CD4-positive, alpha-beta T cell treated with Interleukin-1 beta for 1 hour (primary cell): ENCODE measurements around the gene BRD9.
"Not testable (repeated sequence)": the region's sequence is repeated elsewhere in the genome, so short reads cannot be mapped to it uniquely, and the experiment has no call there.

Experiments used
- DNase-seq, 2 donors: peaks; one replicate each; pipeline ENCODE4 v3.0.0-alpha.2; 2020 to 2022

Gene BRD9

DNA sequence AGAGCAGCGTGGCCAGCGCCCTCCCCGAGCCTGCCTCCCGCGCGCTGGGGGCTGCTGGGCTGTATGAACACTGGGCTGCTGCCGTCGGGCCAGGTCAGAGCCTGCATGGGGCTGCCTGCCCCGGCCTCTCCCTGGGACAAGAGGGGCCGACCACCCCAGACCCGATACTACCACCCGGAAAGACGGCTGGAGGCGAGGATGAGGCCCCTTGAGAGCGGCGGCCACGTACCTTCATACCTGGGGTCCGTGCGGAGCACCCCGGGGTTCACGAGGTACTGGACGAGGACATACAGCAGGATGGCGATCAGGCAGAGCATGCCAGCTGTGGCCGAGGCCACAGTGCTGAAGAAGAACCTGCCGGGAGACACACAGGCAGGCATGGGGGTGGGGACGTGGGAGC lies 49.2 kb downstream of the BRD9 start:
- not testable (repeated sequence) for DNase-seq

DNA sequence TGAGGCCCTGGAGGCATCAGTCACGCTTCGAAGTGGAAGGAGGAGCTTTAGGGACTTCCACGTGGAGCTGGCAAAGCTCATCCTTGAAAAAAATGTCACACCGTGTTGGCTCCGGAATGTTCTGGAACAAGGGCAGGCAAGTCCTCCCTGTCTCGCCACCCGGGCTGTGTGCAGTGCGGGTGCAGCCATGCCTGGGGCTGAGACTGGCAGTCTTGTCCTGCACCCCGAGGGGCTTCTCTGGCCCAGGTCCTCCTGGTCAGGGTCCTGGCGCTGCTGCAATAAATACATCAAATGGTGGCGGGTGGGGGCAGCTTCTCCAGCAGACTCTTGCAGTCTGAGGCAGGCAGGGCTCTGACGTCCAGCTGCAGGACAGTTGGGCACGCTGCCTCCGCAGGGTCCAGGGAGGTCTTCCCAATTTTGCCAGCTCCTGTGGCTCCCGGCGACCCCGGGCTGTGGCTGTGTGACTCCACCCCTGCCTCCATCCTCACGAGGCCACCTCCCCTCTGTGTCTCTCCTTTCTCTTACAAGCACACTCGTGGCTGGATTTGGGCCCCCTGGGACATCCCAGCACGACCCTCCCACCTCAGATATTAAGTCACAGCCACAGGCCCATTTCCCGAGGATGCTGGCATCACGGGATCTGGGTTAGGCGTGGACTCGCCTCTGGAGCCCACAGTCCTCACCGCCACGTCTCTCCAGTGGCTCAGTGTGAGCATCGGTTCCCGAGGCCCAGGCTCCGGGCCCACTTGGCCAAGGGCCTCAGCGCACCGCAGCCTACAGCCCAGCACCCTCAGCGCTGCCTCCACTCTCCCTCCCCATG lies 50.0 kb downstream of the BRD9 start:
- not testable (repeated sequence) for DNase-seq

DNA sequence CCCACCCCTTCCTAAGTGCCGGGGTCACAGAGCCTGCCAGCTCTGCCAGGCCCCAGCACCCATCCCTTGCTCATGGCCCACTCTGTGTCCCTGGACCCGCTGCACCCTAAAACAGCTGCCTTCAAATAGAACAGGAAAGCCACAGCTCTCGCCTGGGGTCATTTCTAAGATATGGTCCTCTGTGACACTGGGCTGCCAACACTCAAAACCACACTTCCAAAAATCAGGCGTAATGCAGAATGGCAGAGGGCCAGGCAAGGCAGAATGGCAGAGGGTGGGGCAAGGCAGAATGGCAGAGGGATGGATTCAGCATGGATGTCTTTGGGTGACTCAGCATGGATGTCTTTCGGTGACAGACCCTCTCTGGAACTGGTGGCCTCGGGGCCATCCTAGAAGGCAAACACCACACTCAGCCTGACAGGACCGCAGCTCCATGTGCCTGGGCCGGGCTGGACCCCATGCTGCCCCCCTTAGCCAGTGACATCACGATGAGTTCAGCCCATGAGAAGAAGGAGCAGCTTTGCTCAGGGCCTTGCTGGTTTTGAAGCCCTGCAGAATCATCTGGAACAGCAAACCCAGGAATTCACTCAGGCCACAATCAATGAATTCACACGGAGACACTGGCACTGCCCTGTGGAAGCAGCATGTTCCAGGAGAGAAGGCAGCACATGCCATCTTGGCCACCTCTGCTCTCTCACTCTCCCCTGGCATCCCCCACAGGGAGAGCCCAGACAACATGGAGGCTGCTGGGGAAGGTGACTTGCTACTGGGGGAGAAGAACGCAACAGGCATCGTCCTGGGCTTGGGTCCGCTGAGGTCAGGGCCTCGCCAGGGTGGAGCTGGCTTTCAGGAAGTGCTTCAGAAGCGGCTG lies 50.8 kb downstream of the BRD9 start:
- not testable (repeated sequence) for DNase-seq

DNA sequence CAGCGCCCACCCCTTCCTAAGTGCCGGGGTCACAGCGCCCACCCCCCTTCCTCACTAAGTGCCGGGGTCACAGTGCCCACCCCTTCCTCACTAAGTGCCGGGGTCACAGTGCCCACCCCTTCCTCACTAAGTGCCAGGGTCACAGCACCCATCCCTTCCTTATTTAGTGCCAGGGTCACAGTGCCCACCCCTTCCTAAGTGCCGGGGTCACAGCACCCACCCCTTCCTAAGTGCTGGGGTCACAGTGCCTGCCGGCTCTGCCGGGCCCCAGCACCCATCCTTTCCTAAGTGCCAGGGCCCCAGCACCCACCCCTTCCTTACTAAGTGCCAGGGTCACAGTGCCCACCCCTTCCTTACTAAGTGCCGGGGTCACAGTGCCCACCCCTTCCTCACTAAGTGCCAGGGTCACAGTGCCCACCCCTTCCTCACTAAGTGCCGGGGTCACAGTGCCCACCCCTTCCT lies 51.6 kb downstream of the BRD9 start:
- not testable (repeated sequence) for DNase-seq

DNA sequence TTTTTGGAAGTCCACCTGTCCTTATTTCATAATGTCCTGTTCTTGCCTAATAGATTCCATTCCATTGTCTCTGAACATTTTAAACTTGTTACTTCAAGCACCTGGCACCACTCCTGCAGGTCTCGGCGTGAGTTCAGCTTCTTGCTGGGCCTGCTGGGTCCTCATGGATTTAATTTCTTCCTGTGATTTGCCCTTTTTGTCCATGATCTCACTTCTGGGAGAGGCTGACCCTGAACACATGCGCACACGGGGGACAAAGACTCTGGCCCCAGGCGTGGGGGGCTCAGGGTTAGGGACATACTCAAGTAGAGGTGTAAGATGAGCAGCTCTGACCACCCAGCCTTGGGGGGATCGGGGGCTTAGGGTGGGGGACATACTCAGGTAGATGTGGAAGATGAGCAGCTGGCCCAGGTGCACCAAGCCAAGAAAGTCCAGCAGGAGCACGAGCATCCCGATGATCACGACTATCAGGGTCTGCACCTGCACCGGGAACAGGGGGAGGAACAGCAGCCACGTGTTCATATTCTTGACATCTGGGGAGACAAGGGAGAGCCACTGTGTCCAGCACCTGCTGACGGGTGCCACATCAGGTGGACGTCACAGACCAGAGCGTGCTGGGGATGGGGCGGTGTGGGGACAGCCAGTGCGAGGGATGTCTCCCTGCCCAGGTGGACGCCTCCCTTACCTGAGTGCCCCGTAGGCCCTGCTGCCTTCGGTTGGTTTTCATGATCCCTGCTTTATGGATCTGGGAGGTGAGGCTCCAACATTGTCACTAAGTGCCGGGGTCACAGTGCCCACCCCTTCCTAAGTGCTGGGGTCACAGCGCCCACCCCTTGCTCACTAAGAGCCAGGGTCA lies 52.3 kb downstream of the BRD9 start:
- not testable (repeated sequence) for DNase-seq

DNA sequence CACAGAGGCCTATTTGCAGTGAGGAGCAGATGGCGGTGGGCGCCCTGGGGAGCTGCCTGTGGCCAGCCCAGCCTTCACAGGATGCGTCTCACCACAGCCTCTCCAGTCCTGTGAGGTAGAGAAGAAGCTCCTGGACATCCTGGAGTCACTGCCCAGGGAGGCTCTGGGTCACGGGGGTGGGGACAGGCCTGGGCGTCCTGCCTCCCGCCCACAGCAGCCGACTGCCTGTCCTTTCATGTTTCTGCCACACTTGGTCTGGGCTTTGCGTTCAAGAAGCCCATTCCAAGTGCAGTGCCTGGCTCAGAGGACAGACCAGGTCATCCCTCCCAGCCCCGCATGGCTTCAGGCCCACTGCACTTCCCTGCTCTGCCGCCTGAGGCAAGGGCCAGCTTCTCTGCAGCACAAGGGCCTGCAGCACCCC lies 54.2 kb downstream of the BRD9 start:
- not testable (repeated sequence) for DNase-seq

DNA sequence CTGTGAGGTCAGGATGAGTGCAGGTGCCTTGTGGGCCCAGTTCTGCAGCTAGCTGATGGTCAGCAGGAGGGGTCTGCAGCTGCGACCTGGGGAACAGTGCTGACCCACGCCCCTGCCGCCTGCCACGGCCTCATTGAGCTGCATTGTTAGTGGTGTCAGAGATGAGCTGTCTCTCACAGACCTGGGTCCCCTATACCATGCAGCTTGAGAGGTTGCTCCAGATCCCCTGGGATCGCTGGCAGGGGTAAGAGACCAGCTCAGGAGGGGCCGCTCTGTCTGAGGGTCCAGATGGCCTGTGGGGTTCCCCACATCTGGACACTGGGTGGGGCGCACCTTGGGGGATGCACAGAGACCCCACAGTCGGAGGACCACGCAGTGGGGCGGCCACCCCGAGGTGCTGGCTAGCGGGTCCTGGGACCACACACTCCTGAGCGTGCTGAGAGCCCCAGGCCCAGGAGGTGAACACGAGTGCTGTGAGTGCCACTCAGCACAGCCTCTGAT lies 54.9 kb downstream of the BRD9 start:
- not testable (repeated sequence) for DNase-seq

DNA sequence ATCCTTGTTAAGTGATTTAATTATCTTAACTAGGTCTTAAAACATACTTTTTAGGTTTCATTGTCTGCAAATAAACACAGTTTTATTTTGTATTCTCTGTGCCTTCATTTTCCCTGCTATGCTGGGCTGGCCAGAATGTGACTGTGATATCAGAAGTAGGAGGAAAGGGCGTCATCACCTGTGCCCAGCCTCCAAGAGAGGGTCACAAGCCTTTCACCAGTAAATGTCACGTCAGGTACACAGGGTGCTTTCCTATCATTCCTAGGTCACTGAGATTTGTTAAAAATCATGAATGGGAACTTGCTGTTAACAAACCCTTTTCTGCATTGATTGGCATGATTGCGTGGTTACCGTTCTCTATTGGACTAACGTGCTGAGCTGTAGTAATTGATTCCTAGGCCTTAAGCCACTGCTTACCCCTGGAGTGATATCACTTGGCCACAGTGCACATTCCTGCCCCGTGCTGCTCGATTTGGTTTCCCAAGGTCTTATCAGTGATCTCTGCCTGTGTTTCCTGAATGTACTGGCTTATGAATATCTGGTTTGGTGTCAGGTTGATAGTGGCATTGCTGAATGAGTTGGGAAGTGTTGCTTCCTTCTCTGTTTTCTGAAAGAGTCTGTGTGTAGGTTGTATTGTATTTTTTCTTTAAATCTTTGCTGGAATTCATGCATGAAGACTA lies 56.5 kb downstream of the BRD9 start:
- DNase-seq = not testable (repeated sequence)

DNA sequence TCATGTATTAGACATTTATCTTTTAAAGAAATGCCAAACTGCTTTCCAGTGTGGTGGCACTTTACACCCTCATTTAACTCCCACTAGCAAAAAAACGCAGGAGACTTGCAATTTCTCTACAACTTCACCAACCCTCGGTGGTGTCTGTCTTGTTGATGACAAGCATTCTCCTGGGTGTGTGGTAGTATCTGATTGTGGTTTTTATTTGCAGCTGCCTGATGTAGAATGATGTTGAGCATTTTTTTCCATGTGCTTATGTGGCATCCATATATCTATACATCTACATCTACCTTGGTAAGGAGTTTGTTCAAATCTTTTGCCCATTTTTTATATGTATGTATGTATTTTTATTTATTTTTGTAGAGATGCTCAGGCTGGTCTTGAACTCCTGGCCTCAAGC lies 58.6 kb downstream of the BRD9 start:
- not testable (repeated sequence) for DNase-seq

DNA sequence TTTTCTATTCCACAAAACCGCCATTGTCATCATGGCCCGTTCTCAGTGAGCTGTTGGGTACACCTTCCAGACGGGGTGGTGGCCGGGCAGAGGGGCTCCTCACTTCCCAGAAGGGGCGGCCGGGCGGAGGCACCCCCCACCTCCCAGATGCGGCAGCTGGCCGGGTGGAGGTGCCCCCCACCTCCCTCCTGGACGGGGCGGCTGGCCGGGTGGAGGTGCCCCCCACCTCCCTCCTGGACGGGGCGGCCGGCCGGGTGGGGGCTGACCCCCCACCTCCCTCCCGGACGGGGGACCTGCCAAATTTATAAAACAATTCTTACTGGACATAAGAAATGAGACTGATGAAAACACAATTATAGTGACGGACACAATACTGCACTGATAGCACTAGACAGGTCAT lies 64.4 kb downstream of the BRD9 start:
- DNase-seq = not testable (repeated sequence)

DNA sequence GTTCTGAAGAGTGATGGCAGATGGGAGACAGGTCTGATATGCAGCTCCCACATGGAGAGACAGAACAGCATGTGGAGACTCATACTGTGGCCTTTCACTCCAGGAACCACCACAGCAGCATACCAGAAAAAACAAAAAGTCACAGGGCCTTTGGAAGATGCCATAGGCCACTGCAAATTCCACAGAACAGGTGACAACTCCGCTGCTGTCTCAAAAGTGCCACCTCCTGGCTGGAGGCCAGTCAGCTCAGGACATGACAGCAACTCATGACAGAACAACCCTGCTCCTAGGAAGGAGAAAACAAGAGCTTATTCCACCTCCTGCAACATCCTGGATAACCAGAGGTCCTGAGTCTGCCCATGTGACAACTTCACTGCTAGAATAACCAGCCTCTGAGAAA lies 67.1 kb downstream of the BRD9 start:
- DNase-seq = not testable (repeated sequence)

DNA sequence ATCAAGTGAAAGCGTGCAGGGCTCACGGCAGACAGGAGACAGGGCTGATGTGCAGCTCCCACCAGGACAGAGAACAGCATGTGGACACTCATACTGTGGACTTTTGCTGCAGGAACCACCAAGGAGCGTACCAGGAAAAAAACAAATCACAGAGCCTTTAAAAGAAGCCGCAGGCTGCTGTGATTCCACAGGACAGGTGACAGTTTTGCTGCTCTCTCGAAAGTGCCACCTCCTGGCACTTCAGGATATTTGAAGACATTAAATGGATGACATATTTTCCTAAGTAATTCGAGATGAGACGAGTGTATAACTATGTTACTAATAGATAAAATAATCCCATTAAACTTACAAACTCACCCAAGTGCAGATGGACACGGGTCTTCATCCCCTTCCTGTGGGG lies 71.1 kb downstream of the BRD9 start:
- no peak for DNase-seq

DNA sequence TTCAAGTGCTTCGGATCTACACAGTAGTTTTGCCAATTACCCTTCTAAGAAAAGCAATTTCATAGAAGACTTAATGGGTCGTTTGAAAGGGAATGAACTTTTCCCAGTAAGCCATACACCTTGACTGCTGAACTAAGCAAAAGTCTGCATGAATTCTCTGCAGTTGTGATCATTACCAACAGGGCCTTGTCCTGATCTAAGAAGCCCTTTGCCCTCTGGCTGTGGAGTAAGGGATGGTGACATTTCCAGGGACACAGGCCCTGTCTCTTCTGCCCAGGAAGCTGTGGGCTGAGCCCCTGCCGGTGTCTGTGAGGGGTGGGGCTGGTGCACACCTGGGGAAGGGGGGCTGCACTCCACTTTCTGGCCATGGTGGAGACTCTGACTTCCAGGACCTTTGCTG lies 72.4 kb downstream of the BRD9 start:
- no peak for DNase-seq

DNA sequence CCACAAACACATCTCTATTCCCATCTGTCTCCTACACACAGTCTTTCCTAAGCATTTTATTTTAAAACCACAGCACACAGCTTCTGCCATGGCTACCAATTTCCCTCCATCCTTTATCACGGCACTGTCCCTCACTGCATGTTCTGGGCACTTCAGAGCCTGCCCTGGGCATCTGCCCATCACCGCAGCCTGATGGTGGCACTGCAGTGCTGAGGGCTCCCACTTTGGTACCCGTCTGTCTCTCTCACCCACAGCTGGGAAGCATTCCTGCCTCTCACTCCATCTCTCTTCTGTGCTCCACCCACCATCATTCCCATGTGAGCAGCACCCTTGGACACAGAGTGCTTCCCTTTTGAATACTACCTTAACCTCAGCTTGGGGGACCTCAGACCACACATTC lies 73.5 kb downstream of the BRD9 start:
- no peak for DNase-seq

DNA sequence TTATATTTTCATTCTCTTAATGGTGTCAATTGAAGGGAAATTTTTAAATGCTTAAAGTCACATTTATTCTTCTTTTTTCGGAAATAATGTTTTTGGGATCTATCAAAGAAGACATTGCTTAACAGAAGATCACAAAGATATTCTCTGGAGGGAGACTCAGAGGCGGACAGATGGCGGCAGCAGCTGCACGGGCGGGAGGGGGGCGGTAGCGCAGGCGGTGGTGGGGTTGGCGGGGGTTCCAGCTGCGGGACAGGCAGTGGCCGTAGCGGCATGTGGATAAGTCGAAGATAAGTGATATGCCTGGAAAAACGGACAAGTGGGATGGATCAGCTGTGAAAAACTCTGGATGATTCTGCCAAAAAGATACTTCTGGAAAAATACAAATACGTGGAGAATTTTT lies 76.4 kb downstream of the BRD9 start:
- DNase-seq = no peak

DNA sequence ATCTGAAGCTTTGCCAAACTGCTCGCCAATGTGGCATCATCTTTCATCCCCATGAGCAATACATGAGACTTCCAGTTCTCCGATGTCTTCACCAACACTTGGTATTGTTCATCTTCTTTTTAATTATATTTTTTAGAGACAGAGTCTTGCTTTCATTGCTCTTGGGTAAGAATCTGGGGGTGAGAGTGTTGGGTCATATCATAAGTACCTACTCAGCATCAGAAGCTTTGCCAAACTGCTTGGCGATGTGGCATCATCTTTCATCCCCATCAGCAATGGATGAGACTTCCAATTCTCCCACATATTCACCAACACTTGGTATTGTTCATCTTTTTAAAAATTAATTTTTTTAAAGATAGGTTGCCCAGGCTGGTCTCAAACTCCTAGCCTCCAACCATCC lies 77.2 kb downstream of the BRD9 start:
- DNase-seq = no peak
